HG03442 (cell line): ENCODE measurements around the gene NUP93.
A peak's percentile ranks its signal among the peaks of the same experiment; 100 is the strongest.
"Not testable (repeated sequence)": the region's sequence is repeated elsewhere in the genome, so short reads cannot be mapped to it uniquely, and the experiment has no call there.

Experiments
- ATAC-seq: cut with Tn5 transposase; IDR thresholded peaks from one replicate; pipeline ENCODE4 v1.9.1; 2021; ENCODE audit warnings: mild to moderate bottlenecking, moderate library complexity; ENCODE audit not compliant: unreplicated experiment

The NUP93 gene

GRCh38 chr16:56708525-56709442 is 21.1 kb upstream of the NUP93 start:
- no peak for ATAC-seq

GRCh38 chr16:56709443-56710040 is 20.4 kb upstream of the NUP93 start:
- ATAC-seq: no peak

DNA sequence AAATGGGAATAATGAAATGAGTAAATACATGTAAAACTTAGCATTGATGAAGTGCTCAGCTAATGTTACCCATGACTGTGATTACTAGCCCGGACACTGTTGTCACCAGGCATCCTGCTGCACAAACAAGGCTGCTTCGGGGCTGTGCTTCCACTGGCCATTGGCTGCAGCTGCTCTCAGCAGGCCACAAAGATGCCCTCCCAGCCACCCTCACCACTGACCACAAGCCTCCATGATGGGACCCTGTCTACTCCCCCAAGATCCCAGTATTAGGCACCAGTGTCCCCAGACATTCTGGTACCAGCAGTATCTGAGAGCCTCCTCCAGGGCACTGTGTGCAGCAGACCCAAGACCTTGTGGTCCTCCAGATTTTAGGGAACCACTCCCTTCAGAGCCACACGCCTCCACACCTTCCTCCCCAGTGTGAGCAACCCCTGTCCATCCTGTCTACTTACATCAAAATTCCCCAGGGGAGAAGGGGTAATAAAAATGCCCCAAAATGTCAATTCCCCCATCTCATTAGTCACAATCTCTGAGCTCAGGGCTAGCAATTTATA is 19.7 kb upstream of the NUP93 start:
- ATAC-seq: no peak

DNA sequence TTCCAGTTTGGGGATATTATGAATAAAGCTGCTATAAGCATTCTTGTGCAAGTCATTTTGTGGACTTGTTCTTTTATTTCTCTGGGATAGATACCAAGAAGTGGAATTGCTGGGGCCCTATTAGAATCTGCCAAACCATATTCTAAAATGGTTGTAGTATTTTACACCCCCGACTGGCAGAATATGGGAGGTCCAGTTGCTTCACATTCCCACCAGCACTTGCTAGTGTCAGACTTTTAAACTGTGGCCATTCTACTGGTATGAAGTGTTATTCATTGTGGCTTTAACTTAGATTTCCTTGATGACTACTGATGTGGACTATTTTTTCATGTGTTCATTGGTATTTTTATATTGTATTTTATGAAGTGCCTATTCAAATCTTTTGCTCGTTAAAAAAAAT is 18.1 kb upstream of the NUP93 start:
- no peak for ATAC-seq

DNA sequence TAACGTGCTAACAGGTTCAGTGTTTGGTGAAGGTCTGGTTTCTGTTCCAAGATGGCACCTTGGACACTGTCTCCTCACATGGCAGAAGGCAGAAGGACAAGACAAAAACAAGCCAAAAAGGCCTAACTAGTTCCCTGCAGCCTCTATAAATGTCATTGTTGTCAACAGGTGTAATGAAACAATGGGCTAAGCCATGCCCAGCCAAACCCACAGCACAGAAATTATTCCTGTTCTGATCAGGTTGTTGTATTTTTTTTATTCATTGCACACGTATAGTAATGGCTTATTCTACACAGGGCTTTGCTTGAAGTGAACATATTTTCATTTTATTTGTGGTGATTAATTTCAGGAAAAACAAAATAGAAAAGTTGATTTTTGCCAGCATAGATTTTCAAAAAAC is 16.1 kb upstream of the NUP93 start:
- ATAC-seq: no peak

- no peak for ATAC-seq
These were observed 14.8 kb upstream of the NUP93 start for GRCh38 chr16:56715126-56715525.

DNA sequence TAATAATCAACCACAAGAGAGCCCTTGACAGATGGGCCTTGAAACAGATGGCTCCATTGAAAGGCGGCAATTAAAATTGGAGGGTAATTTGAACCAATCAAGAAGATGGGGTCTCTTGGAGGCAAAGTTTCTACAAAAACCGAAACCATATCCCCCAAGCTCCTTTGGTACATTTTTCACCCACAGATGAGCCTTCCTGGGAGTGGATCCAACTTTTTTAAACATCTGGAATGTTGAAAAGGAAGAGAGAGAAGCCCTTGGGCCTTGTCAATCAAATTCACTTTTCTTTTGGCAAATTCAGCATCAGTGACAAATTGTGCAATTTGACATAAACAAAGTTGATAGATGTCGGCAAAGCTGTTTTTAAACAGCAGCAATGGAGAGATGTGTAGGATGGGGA is 13.2 kb upstream of the NUP93 start:
- no peak for ATAC-seq

- not testable (repeated sequence) for ATAC-seq
These were observed 12.4 kb upstream of the NUP93 start for GRCh38 chr16:56717532-56717931.

- ATAC-seq: no peak
These were observed 7.6 kb upstream of the NUP93 start for GRCh38 chr16:56722200-56722842.

GRCh38 chr16:56724191-56724590 is 5.7 kb upstream of the NUP93 start:
- ATAC-seq: no peak

DNA sequence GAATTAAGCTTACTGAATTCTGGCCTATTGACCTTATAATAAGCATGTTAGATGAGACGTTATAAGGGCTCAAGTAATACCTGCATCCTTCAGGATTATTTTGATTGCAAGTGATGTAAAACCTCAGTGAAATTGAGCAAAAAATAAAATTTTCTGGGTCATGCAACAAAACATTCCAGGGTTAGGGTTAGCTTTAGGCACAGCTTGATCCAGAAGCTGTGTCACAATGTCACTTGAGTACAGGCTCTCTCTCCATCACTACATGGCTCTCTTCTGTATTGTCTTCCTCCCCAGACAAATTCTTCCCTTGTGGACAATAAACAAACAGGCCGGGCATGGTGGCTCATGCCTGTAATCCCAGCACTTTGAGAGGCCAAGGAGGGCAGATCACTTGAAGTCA is 3.6 kb upstream of the NUP93 start:
- ATAC-seq: no peak

DNA sequence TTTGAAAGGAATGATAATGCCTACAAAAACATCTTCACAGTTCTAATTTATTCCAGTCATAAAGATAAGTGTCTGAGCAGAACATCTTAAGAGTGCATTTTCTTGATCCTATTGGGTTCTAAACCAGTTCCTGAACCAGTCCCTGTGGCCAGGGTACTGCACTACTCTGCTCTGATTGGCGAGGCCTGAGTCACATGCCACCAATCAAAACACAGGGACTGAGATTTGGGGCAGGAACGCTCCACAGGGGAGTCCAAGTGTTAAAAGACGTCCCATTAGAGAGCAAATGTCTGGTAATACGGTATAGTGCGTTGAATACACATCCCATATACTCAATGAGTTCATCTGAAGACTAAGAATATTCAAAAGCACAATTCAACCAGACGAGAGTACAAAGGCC is 3.0 kb upstream of the NUP93 start:
- ATAC-seq: no peak

DNA sequence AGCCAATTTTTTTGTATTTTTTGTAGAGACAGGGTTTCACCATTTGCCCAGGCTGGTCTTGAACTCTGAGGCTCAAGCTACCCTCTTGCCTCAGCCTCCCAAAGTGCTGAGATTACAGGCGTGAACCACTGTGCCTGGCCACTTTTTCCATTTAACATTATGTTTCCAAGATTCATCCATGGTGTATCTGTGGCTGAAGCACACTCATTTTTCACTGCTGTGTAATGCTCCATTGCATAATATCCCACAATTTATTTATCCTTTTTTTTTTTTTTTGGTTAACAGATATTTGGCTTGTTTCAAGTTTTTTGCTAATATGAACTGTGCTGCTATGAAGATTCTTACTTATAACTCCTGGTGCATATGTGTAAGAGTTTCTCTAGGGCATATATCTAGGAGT is 1.9 kb upstream of the NUP93 start:
- no peak for ATAC-seq

DNA sequence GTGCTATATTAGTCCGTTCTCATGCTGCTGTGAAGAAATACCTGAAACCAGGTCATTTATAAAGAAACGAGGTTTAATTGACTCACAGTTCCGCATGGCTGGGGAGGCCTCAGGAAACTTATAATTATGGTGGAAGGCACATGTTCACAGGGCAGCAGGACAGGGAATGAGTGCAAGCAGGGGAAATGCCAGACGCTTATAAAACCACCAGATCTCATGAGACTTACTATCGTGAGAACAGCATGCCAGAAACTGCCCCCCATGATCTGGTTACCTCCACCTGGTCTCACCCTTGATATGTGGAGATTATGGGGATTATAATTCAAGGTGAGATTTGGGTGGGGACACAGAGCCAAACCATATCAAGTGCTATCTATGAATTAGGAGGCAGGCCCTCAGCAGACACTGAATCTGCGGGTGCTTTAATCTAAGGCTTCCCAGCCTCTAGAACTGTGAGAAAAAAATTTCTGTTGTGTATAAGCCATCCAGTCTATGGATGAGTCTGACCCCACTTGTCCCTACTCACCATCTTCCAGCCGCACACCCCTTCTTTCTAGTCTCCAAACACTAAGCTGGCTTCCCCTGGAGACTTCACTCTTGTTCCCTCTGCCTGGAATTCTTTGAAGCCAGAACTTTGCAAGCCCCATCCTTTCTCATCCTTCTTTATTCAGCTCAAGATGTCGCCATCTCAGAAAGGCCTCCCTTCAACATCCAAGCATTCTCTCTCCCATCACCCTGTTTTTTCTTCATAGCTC is 772 bp upstream of the NUP93 start:
- ATAC-seq: no peak

- ATAC-seq: peak; percentile 38
These were observed 2.4 kb downstream of the NUP93 start for GRCh38 chr16:56732366-56732765.

- no peak for ATAC-seq
These were observed 2.9 kb downstream of the NUP93 start for GRCh38 chr16:56732832-56733231.

- no peak for ATAC-seq
These were observed 4.5 kb downstream of the NUP93 start for GRCh38 chr16:56734429-56734828.

DNA sequence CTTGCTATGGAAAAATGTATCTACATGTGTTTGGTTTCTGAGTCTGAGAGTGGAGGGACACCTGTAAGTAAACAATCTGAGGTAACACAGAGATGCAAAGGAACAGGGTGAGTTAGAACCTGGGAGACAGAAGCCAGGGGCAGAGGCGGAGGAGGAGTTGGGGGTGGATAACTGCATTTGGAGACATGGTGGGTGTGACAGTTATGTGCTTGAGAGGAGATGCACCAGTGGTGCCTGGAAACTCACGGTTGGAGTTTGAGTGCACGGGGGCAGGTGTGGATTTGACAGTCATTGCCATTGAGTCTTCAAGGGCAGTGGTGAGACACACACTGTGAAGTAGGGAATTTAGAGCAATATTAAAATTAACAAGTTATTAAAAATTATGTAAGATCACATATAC is 6.5 kb downstream of the NUP93 start:
- ATAC-seq: no peak

DNA sequence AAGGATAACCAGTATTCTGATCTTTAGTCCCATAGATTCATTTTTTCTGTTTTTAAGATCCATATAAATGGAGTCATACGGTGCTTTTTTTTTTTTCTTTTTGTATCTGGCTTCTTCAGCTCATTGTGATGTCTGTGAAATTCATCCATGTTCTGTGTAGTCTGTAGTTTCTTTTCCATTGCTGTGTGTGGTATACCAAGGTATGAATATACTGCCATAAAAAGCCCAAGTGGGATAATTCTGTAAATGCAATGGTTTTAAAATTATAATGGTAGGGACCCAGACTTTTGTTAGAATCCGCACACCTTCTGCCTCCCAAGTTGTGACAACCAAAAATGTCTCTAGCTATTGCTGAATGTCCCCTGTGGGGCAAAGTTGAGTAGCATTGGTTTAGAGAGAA is 7.6 kb downstream of the NUP93 start:
- ATAC-seq: no peak

- no peak for ATAC-seq
These were observed 8.3 kb downstream of the NUP93 start for GRCh38 chr16:56738221-56738620.

DNA sequence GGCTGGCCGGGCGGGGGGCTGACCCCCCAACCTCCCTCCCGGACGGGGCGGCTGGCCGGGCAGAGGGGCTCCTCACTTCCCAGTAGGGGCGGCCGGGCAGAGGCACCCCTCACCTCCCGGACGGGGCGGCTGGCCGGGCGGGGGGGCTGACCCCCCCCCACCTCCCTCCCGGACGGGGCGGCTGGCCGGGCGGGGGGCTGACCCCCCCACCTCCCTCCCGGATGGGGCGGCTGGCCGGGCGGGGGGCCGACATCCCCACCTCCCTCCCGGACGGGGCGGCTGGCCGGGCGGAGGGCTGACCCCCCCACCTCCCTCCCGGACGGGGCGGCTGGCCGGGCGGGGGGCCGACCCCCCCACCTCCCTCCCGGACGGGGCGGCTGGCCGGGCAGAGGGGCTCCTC is 9.4 kb downstream of the NUP93 start:
- ATAC-seq: not testable (repeated sequence)
